Stimulated activated CD8-positive, alpha-beta memory T cell treated with anti-CD3 and anti-CD28 coated beads, Interleukin-15, amount 100 ng/mL, for 4 hours (primary cell): ENCODE results near the gene SEMA6A.

ENCODE experiments used
- DNase-seq, 2 donors: peaks; one replicate each; pipeline ENCODE4 v3.0.0-alpha.2; 2020; ENCODE audit warnings: low read depth in 2 of 2

SEMA6A gene

DNA sequence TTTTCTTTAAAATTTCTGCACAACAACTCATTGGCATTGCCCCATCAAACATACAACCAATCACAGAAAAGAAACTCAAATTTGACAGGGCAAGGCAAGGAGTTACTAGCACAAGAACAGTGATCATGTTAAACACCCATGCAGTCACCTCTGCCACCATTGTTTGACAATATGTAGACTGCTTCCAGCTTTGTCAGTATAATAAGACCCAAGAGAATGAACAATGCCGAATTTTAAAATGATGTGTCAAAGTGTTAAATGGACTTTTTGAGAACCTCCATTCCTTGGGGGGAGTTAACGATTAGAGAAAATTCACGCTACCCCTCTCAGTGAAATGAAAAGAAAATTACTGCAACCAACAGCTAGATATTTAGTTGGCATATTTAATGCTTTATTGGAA is 109.2 kb downstream of the SEMA6A start:
- no peak for DNase-seq

DNA sequence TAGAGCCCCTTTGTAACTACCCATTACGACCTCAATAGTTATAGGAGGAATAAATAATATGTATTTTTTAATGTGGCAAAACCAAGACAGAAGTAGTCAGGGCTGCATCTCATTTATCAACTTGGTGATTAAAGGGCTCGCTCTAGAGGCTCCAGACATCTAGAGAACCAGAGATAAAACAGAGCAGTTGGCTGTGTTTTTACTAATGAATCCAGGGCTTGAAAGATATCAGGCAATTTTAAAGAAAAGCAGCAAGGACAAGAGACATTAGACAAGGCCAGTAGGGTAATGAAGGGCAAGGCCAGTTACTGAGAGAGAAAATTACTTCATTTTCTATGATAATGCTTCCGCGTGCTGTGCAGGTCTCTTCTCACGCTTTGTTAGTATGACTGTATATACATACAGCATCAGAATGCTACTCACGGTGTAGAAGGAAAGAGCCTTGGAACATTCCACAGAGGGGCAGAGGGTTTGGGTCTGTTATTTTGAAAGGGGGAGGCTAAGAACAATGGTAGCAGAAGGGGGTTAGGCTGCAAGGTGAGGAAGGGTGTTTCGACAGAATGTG is 110.4 kb downstream of the SEMA6A start:
- no peak for DNase-seq

DNA sequence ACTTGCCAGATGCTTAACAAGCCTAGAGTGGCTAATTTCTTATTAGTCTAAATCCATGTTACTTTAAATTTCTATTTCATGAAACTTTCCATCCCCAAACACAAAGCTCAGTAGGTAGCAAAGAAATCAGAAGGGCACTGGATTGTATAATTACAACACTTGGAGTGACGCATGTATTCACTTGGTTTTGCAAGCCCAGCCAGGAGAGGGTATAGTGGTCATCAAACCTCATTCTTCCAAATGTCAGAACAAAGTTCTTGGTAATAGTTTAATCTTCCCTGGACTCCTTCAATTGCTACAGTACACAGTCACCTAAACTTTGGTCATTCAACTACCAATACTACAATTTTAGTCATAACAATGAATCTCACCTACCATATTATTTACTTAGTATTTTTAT is 112.1 kb downstream of the SEMA6A start:
- no peak for DNase-seq

DNA sequence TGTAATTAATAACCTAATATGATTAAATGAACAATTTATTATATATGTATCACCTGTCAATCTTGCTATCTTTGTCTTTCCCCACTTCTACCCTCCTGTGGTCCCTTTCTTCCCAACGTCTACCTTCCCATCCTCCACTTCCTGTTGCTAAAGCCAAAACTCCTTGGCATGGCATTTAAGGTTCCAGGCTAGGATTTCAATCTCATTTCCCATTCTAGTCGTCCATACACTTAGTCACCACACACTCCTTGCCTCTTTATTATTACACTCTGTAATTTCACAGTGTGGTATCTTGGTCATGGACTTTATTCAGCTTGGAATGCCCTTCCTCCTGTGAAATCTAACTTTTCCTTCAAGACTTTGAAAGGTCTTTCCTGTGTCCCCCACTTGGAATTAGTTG is 115.3 kb downstream of the SEMA6A start:
- no peak for DNase-seq

DNA sequence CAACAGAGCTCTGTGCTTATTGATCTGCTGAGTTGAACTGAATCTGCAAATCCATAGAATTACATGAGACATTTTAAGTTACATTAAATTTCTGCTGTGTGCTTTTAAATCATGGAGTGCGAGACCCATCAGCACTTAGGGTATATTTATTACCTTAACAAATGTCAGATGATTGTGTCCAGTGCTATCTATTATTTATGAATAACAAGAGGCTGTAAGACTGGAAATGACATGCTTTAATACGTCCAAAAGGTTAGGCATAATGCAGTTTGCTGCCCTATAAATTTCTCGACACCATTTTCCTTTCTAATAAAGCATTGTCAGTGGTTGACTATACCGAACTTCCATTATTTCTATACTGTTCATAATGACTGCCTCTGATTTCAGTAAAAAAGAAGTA is 117.6 kb downstream of the SEMA6A start:
- no peak for DNase-seq

DNA sequence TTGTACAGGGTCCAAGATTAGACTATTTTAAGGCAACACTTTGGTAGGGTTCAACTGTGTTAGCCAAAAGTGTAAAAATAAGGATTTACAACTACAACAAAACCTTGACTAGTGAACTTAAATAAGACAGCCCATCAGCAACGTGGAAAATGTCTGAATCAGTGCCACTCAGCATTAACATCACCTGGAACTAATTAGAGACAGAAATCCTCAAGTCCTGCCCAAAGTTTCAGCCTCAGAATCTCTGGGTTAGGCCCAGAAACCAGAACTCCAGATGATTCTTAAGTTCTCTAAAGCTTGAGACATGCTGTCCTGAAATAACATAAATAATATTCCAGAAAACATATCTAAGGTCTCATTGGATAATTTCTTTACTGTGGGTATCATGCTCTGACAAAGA is 118.6 kb downstream of the SEMA6A start:
- DNase-seq, result no peak

DNA sequence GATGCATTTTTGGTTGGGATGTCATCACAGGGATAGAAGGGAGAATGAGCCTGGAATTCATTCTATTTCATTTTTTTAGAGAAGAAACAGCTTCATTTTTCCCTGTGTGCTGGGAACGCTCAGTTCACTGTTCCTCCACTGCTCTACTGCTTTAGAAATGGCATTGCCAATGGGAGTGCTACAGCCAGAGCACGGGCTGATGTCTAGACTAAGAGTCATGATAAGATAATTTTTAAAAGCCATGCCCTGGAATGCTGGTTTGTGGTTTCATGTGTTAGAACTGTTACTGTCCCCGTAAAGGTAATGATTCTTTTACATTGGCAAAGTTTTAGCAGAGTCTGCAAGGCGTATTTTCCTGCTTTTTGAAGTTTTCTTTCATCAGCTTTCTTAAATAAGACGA is 119.6 kb downstream of the SEMA6A start:
- DNase-seq, result no peak

DNA sequence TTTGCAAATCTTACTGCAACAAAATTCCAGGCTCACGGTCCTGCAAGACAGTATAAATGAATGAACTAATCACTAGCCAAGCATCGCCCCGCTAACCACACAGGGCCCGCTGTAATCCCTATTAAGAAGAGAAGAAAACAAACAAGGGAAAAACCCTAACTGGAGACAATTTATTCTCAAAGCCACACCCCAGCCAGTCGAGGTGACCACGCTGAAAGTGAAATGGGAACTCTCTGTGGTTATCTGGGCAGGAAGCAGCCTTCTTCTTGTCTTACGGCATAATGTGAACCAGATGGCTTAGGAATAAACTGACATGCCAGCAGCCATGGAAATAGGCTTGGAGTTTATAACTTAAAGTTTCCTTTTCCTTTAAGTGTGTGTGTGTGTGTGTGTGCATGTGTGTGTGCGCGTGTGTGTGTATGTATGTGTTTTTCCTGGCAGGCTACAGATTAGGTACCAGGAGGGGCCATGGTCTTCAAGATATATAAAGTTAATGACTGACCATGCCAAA is 120.2 kb downstream of the SEMA6A start:
- DNase-seq, result no peak

DNA sequence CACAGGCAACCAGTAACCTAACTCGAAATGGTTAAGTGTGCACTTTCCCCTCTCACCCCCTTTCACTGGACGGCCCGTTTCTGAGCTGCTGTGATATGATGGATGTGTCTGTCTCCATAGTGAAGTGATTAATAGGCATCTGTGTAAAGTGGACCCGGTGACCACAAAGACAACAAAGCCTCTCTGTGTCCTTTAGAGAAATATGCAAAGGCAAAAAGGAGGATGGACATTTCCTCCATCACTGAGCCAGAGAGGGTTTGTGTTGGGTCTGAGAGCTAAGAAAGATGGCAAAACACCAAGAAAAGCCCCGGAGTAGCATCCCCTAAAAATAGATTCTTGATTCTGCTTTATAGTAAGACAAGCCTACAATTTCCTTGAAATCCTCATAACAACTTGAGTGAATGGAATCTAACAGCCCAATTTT is 120.6 kb downstream of the SEMA6A start:
- DNase-seq, result no peak

DNA sequence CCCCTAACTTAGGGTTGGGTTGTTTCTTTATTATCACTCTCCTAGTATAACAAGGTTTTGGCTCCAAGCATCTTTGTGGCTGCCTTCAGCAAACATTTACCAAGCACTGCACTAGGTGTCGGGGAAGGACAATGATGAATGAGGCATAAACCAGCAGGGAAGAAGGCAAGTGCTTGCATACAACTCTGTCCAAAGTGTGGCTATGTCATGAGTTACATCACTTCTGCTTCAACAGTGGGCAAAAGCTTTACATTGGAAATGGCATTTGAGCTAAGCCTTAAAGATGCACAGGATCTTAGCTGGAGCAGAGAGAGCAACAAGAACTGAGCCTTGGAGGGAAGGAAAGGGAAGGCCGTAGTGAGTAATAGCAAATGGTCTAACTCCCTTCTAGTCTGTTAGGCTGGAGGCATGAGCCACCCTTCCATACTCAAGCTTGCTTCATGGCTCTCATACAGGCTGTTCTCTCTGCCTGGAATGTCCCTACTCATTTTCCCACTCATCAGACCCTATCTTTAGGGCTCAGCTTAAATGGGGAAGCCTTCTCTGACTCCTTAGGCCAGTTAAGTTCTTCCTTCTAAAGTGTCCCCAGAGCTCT is 121.8 kb downstream of the SEMA6A start:
- DNase-seq, result no peak

DNA sequence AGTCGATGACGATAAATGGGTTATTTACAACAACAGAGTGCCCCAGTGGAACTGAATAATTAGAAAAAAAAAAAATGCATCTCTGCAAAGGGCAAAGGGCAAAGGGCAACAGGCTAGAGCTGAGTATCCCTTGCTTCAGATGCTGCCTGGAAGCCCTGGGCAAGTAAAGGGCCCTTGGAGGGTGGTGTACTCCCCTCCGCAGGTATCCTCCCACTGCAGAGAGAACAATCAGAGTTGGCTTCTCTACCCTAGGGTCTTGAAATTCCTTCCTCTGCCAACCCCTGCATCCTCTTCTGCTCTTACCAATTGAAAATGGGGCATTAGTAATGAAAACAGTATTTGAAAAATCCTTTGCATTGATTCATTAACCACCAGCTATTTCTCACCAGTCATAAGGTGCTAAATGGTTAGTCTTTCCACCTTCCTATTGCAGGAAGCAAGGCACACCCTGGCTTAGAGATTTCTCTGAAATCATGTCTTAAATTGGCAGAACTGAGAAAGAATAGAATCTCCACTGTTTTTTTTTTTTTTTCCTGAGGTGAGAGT is 122.6 kb downstream of the SEMA6A start:
- no peak for DNase-seq

DNA sequence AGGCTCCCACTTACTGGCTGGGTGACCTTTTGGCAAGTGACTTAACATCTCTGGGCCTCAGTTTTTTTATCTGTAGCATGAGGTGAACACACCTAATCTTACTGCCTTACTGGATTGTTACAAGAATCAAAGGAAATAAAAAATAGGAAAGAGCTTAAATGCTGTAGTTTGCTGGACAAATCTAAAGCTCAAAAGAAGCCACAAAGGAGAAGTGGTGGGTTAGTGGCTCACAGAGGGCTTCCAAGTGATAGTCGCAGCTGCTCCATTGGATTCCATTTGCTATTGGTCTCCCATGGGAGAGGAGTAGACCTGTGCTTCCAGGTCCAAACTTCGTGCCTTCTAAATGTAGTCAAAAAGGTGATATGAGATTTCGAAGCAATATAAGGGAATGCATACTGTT is 123.6 kb downstream of the SEMA6A start:
- DNase-seq, result no peak

DNA sequence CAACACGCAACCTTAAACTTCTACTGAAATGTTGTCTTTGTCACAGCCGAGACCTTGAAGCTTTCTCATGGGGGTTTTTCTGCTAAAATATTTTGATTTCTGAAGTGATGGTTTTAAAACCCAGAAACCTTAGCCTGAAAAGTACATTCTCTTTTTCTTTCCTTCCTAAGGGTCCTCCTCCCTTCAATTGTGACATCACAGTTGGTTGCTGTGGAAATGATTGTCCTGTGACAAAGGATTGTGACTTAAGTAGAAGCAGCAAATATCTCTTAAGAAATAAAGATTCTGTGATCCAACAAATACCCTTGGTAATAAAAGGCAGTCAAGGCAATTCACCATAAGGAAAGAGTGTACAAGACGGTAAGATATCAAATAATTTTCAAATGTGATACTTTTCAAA is 125.2 kb downstream of the SEMA6A start:
- no peak for DNase-seq

DNA sequence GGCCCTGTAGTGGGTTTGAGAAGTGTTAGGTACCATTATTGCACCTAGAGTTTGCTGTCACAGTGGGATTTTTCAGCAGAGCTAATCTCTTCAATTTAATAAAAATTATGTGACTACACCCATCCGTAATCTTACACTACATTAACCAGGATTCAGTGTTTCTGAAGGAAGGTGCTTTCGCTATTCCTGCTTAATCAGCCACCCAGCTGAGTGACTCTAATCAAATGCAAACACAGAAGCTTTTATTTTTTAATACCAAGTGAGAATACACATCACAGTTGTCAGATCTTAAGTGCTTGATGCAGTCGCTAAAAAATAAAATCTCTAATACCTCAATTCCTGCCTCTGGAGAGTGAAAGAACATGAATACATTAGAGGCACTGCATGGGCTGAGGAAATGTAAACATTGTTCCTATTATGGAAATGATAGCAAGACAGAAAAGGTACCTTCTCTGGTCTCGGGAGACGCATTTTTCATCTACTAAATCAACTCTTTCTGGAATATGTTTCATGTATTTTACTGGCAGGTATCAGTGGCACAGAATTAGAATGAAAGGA is 125.7 kb downstream of the SEMA6A start:
- no peak for DNase-seq

DNA sequence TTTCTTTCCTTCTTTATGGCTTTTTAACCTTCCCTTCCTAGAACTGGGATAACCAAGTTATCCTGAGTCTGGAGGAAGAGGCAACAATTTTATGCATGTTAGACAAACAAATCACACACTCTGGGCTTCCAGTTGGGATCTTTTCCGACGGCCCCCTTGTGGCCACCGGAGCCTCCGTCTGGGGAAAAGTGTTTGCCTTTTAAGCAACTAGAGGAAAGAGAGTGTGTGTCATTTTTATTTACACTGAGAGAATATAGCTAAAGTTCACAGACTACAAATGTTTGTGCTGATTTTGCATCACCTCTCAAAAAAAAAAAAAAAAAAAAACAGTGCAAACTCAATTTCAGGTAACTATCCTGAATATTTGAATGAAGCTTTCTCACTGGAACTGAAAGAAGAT is 126.2 kb downstream of the SEMA6A start:
- no peak for DNase-seq

DNA sequence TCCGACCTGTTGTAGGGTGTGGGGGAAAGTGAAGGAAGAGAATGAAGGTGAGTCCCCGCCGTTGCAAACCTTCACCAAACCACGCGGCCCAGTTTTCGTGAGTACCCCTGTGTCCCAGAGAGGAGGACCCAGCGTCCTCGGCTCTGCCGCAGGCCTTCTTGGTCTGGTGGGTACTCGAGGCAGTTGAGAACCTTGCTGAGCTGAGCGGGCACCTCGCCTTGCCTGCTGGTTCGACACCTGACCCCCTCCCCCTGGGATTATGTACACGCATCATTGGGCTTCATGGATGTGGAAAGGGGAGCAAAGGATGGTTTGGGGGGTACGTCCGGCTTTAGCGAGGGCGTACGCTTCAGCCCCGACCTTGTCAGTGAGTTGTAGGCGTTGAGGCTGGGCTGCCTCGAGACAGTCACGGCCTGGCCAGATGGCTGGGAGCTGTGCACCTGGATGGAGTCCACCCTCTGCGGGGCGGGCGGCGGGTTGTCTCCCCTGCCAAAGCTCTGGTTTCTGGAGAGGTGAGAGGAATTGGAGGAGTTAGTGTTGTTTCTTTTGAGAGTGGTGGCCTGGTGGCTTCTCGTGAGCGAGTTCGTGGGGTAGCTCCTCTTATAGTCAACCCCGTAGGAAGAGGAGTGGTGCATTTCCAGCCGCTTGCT is 128.1 kb downstream of the SEMA6A start:
- DNase-seq, result no peak

DNA sequence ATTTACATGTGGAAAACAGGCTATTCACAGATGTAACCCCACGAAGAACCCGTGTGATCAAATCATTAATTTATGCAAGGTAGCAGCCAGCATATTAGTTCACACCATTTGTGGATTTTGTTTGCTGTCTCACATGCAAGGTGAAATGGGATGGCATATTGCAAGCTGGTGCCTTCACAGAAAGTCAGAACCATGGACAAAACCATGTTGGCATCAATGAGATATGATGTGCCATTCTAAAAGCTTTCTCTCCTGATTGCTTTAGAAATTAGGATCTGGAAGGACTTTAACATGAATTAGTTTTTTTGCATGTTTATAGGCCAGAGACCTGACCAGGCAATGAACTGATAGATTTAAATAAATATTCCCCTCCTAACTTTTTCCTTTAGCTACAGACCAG is 129.3 kb downstream of the SEMA6A start:
- DNase-seq, result no peak

DNA sequence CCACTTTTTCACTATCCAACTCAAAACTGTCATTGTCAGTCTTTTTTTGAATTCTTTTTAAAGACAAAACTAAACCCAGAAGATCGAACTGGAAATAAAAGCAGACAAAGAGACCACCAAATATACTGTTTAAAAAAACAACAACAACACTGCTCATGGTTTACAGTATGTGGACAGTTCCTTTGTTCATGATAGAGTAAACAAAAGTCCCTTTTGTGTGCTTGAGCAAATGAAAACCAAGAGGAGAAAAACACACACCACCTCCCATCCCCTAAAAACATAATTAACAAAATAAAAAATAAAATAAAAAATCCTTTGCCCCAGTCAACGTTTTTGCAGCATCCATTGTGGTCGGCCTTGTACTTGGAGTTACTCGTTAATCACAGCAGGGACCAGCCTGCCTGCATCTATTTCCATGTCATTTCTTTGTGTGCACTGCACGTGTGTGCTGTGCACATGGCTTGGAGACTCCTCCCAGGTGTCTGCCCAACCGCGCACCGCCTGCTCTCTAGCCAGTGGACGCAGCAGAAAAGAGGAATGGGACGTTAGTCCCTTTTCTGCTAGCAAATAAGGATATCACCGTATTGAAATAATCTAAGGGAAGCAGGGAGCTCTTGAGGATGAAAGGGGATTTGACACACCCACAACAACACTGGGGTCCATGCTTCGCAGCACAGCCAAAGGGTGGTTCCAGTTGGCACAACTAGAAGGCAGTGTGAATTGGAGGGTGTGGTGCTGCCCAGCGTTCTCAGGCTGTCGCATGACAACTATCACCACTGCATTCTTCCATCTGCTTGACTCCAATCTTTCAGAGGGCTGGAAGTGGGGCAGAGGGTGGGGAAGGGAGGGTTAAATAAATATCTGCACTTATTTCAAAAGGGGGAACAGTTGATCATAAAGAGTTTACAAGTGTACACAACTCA is 130.0 kb downstream of the SEMA6A start:
- no peak for DNase-seq

DNA sequence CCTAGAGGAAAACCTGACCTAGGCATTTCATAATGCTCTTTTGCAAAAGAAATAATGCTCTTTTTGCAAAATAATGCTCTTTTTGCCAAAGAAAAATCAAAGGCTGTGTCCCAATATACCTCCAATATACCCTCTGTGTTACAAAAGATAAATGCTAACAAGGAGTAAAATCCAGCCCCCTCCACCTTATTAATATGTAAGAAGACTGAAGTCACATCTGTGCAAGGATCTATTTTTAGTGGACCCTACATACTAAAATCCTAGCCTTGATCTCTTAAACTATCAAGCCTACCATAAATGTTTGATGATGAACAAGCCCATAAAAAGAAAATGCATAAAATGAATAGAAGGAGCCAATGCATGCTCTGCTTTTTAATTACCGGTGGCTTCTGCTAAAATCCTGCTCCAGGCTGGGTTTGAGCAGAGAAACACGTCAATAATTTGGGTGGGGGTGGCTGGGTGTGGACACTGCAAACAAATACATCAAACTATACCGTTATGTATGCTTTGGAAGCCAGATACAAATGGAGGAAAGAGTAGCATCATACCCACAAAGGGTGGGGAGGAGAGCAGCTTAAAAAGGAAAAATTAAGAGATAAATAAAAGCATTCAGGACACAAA is 131.6 kb downstream of the SEMA6A start:
- DNase-seq, result no peak

DNA sequence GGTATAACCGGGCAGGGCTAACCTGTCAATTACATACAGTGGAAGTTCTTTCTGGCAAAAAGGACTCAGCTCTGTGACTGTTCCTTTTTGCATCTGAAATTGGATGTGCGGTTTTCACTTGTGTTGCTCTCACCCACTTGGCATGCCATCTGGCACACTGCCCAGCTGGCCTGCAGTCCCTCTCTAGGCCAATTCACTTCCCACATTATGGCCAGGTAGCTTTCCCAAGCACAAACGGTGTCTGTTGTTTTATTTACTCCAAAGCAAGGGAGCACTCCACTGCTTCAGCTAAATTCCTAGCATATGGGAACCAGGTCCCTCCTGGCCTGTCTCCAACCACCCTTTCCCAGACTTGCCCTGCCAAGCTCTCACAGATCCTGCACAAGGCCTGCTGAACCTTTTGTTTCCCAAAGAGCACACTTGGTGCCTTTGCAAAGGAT is 132.5 kb downstream of the SEMA6A start:
- no peak for DNase-seq

DNA sequence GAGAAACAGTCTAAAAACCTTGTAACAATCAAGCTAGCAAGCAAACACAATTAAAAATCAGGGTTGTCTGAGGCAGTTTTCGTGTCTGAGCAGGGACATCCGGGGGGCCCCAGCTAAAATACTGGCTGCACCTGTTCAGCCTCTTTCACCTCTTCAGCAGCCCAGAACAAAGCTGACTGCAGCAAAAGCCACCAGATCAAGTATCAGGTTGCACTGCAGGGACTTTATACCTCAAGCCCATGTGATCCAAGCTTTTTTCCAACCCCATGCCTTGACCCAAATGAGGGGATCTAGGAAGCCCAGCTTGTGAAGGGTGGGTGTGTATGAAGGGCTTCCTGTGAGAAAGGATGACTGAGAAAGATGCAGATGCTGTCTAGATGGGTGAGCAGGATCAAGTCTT is 133.4 kb downstream of the SEMA6A start:
- no peak for DNase-seq
